ENCODE measurements around the gene RABGAP1L. TPM values are rescaled to one million over a fixed set of nuclear protein-coding genes. Genes with fewer than 3 reads are reported as not detected.

Gene RABGAP1L
- total RNA-seq, 4 donors from 2014 or later, result 70.5 to 100 (median 92.6) TPM

DNA sequence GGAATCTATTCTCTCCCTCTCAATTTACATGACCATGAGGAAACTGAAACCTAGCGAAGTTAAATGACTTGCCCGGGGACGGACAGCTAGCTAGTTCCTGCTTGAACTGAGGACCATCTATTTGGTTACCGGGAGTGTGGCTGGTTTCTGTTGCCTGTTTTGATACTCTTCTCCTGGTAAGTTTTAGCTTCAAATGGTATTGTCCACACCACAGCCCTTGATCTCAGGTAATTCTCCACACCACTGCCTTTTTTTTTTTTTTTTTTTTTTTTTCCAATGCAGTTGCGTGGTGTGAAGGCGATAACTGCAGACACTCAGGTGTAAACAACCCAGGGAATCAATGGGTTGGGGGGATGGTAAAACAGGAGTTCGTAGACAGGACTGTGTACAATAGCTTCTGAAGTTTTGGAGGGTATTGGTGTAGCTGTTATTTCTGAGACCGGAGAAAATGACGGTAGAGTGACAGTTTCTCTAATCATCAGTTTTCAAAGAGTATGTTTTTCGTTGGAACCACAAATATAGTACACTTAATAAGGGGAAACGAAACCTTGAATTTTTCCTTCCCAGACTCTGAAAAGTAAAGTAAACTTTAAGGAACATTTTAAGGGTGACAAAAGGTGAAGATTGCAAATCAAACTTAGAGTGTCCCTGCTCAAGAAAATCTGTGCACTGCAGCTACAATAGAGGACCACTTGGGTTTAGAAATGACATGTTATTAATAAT lies 715.2 kb downstream of the RABGAP1L start:
- H3K4me3 ChIP-seq (replicated peaks in 1 of 3), result no peak overlapping the region
- no peak for TF ChIP-seq POLR2A (IDR thresholded peaks at IDR 0.05)
- TF ChIP-seq, protein P1, sequence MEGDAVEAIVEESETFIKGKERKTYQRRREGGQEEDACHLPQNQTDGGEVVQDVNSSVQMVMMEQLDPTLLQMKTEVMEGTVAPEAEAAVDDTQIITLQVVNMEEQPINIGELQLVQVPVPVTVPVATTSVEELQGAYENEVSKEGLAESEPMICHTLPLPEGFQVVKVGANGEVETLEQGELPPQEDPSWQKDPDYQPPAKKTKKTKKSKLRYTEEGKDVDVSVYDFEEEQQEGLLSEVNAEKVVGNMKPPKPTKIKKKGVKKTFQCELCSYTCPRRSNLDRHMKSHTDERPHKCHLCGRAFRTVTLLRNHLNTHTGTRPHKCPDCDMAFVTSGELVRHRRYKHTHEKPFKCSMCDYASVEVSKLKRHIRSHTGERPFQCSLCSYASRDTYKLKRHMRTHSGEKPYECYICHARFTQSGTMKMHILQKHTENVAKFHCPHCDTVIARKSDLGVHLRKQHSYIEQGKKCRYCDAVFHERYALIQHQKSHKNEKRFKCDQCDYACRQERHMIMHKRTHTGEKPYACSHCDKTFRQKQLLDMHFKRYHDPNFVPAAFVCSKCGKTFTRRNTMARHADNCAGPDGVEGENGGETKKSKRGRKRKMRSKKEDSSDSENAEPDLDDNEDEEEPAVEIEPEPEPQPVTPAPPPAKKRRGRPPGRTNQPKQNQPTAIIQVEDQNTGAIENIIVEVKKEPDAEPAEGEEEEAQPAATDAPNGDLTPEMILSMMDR (IDR thresholded peaks at IDR 0.05), result no peak
- intact Hi-C loops (cut with DNase I), result no loop called here
- H3K27me3 ChIP-seq, result no peaks in the 10 kb centered on the region
- H3K4me1 ChIP-seq, result no peaks in the 10 kb centered on the region
- no peaks in the 10 kb centered on the region for H3K36me3 ChIP-seq
- 50 to 52% methylated on average over 11 of the region's 11 CpGs for WGBS, 2 donors
- DNase-seq, result no peak
- H3K27ac ChIP-seq, result no peak overlapping the region
- no peaks in the 10 kb centered on the region for H3K9me3 ChIP-seq

DNA sequence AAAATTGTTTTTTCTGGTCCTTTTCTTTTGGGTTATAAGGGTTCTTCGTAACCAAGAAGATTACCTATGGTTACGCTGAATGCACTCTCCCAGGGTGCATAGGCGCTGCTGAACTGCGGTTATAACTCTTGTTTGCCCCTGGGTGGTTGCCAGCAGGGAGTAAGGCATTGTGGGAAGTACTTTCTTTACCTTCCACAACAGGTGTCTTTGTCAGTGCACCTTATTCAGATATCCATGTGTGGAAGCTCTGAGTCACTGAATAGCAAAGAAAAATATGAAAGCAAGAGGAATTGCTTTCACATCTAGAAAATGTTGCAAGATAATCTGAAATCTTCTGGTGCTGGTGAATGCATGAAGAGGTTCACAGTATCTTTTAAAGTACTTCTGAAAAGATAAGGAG lies 716.0 kb downstream of the RABGAP1L start:
- intact Hi-C loops (cut with DNase I), result no loop called here
- no peak overlapping the region for H3K4me3 ChIP-seq (replicated peaks in 1 of 3)
- no peak overlapping the region for H3K27ac ChIP-seq
- no peaks in the 10 kb centered on the region for H3K9me3 ChIP-seq
- 40 to 55% methylated on average over 4 of the region's 4 CpGs for WGBS, 2 donors
- peak in 1 of 2 donors; percentile 19 for DNase-seq
- H3K36me3 ChIP-seq, result no peaks in the 10 kb centered on the region
- H3K27me3 ChIP-seq, result no peaks in the 10 kb centered on the region
- H3K4me1 ChIP-seq, result no peaks in the 10 kb centered on the region
- TF ChIP-seq POLR2A (IDR thresholded peaks at IDR 0.05), result no peak
- TF ChIP-seq, protein P1 (IDR thresholded peaks at IDR 0.05), result no peak

DNA sequence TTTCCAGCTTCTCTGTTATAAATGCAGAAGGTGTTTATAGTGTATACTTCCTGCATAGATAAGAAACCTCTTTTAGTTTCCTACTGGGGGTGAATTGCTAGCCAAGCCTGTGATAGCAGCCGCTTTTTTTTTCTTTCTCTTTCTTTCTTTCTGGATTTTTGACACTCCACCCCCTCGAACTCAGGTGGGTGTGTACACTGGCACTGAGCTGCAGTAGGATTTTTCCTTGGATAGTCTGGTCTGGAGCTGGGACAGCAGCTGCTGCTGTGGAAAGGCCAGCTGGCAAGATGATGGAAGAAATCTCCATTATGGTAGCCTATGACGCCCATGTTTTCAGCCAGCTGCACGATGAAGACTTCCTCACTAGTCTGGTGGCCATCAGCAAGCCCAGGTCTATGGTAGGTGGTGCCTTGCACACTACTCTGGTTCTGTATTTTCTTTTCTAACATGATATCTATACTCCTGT lies 717.9 kb downstream of the RABGAP1L start:
- no peaks in the 10 kb centered on the region for H3K9me3 ChIP-seq
- no peaks in the 10 kb centered on the region for H3K27me3 ChIP-seq
- TF ChIP-seq POLR2A (IDR thresholded peaks at IDR 0.05), result no peak
- TF ChIP-seq, protein P1 (IDR thresholded peaks at IDR 0.05), result no peak
- no peaks in the 10 kb centered on the region for H3K36me3 ChIP-seq
- H3K4me3 ChIP-seq (replicated peaks in 1 of 3), result no peak overlapping the region
- intact Hi-C loops (cut with DNase I), result no loop called here
- DNase-seq, result no peak
- H3K4me1 ChIP-seq, result no peaks in the 10 kb centered on the region
- 71 to 75% methylated on average over 4 of the region's 4 CpGs for WGBS, 2 donors
- no peak overlapping the region for H3K27ac ChIP-seq

DNA sequence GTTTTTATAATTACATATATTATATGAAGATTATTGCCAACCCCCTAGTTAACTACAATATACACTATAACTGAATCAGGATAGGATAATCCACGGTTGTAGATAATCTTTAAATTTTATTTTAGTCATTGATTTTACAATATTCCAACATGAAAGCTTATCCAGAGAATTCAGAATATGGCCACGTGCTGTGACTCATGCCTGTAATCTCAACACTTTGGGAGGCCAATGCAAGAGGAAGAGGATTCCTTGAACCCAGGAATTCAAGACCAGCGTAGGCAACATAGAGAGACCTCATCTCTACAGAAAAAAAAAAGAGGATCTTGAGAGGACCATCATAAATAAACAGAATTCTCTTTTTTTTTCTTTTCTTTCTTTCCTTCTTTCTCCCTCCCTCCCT lies 720.9 kb downstream of the RABGAP1L start:
- intact Hi-C loops (cut with DNase I), result no loop called here
- WGBS, 2 donors, result 96 to 98% methylated on average over 3 of the region's 3 CpGs

DNA sequence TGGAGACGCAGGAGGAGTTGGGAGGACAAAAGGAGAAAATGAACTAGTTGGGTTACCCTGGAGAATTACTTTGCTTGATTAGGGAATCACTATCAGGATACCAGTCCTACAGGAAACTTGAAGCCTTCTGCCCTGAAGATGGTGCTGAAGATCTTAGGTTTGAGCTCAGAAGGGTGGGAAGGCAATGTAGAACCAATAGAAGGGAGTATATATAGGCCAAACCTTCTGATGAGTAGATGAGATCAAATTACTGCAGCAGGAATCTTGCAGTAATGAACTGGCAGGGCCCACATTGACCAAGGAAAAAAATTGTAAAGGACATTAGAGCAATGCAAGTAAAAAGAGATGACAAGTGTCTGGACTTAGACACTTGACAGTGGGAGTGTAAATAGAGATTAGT lies 724.1 kb downstream of the RABGAP1L start:
- Histone ChIP-seq H3K27me3 (no peaks in the 10 kb centered on the region), H3K36me3 (no peaks in the 10 kb centered on the region), H3K4me3 (replicated peaks in 1 of 3) (no peak overlapping the region), H3K9me3 (no peaks in the 10 kb centered on the region), H3K4me1 (no peaks in the 10 kb centered on the region), H3K27ac (no peak overlapping the region)
- no peak for DNase-seq
- intact Hi-C loops (cut with DNase I), result no loop called here
- TF ChIP-seq, protein P1 (IDR thresholded peaks at IDR 0.05), result no peak
- TF ChIP-seq POLR2A (IDR thresholded peaks at IDR 0.05), result no peak
- 87 to 98% methylated on average over 1 of the region's 1 CpG for WGBS, 2 donors

More for the DNA sequence above, 720.9 kb downstream of the RABGAP1L start:
- no peaks in the 10 kb centered on the region for H3K36me3 ChIP-seq
- no peak overlapping the region for H3K27ac ChIP-seq
- H3K4me1 ChIP-seq, result no peaks in the 10 kb centered on the region
- H3K9me3 ChIP-seq, result no peaks in the 10 kb centered on the region
- H3K4me3 ChIP-seq (replicated peaks in 1 of 3), result no peak overlapping the region
- DNase-seq, result no peak
- H3K27me3 ChIP-seq, result no peaks in the 10 kb centered on the region
- TF ChIP-seq, protein P1 (IDR thresholded peaks at IDR 0.05), result no peak
- no peak for TF ChIP-seq POLR2A (IDR thresholded peaks at IDR 0.05)

Measured in thyroid gland (tissue), 4 donors.